A549 (cell line): ENCODE results near the gene ZNF48. TPM values are rescaled to one million over a fixed set of nuclear protein-coding genes. Genes with fewer than 3 reads are reported as not detected.

Experiments used
- ATAC-seq, 2 experiments: fragments of 200-7000 bp in 1 of 2; fragments of >200 bp in 1 of 2; cut with Nextera tagmentation in 1 of 2; cut with Tn5 transposase in 1 of 2; 3 replicates each; pipeline versions ENCODE4 v1.8.0 to v1.9.1; 2018 to 2020; ENCODE audit warnings: mild to moderate bottlenecking in 1 of 2, moderate library complexity in 1 of 2
- CTCF ChIA-PET: fragments of 300-600 bp; sonication (Branson Sonifier 250); formaldehyde crosslinking; extraction: SDS; loops from one replicate; lab custom pipeline; 2021; ENCODE audit warnings: antibody characterized with exemption, inconsistent platforms; lab: Yijun Ruan, JAX
- POLR2A ChIA-PET: fragments of 350-600 bp; formaldehyde crosslinking; extraction: SDS; loops from one replicate; lab custom pipeline; 2021; ENCODE audit warnings: antibody characterized with exemption, inconsistent platforms; lab: Yijun Ruan, JAX
- DNase-seq, 2 experiments: peaks; one replicate each; pipeline versions ENCODE4 v3.0.0 to v3.0.0-alpha.2; 2011 to 2016; ENCODE audit warnings: low read depth in 1 of 2, low spot score in 1 of 2
- FAIRE-seq: peaks from 2 replicates; lab custom pipeline; 2011; peaks lifted over from hg19 to GRCh38; lab: Jason Lieb, UNC
- H3K27ac ChIP-seq, 2 experiments: fragments of >200 bp; sonication (Bioruptor Twin); formaldehyde crosslinking; 3 replicates each; pipeline ENCODE4 v1.5.1; 2016 to 2017
- H3K4me1 ChIP-seq: fragments of >200 bp; sonication (Bioruptor Twin); formaldehyde crosslinking; 3 replicates; pipeline ENCODE4 v1.6.1; 2016
- H3K4me2 ChIP-seq: fragments of >200 bp; sonication (Bioruptor Twin); formaldehyde crosslinking; 3 replicates; pipeline ENCODE4 v1.6.1; 2016
- H3K4me3 ChIP-seq: fragments of >200 bp; sonication (Bioruptor Twin); formaldehyde crosslinking; 3 replicates; pipeline ENCODE4 v1.5.1; 2016
- H3K9me3 ChIP-seq: fragments of >200 bp; sonication (Bioruptor Twin); formaldehyde crosslinking; 3 replicates; pipeline ENCODE4 v1.6.1; 2016
- CBX8 ChIP-seq: fragments of 200-600 bp; sonication (generic); IDR thresholded peaks from 2 replicates; pipeline ENCODE4 v1.6.1; 2016
- CEBPB ChIP-seq, 2 experiments: fragments of >200 bp in 1 of 2; sonication (Bioruptor Twin) in 1 of 2; formaldehyde crosslinking in 1 of 2; IDR thresholded peaks; 2 replicates each; pipeline ENCODE4 v1.6.1; 2012 to 2016
- CHD2 ChIP-seq: fragments of 150-350 bp; IDR thresholded peaks from 2 replicates; pipeline ENCODE4 v1.6.1; 2014; ENCODE audit warnings: low read length; ENCODE audit not compliant: partially characterized antibody
- CHD4 ChIP-seq: fragments of 200-600 bp; sonication (generic); IDR thresholded peaks from 2 replicates; pipeline ENCODE4 v1.6.1; 2016; ENCODE audit warnings: antibody characterized with exemption, mild to moderate bottlenecking, borderline replicate concordance
- EHMT2 ChIP-seq: fragments of 200-600 bp; sonication (generic); IDR thresholded peaks from 2 replicates; pipeline ENCODE4 v1.6.1; 2016; ENCODE audit warnings: antibody characterized with exemption, low read depth, mild to moderate bottlenecking, moderate library complexity
- GATA3 ChIP-seq: IDR thresholded peaks from 2 replicates; pipeline ENCODE4 v1.6.1; 2012; ENCODE audit warnings: borderline replicate concordance
- HOXA7 ChIP-seq: fragments of 250-450 bp; sonication (Bioruptor Pico); IDR thresholded peaks from 2 replicates; pipeline ENCODE4 v1.5.0; 2020; ENCODE audit warnings: mild to moderate bottlenecking, moderate library complexity
- HOXB13 ChIP-seq: fragments of 250-450 bp; sonication (Bioruptor Pico); IDR thresholded peaks from 2 replicates; pipeline ENCODE4 v1.5.0; 2020; ENCODE audit warnings: low read depth, mild to moderate bottlenecking, moderate library complexity
- HOXB5 ChIP-seq: fragments of 250-450 bp; sonication (Bioruptor Pico); IDR thresholded peaks from 2 replicates; pipeline ENCODE4 v1.5.0; 2020; ENCODE audit warnings: mild to moderate bottlenecking, moderate library complexity
- JUN ChIP-seq, 2 experiments: fragments of >200 bp; sonication (Bioruptor Twin); formaldehyde crosslinking; IDR thresholded peaks; 2 replicates in 1 of 2; 3 replicates in 1 of 2; pipeline ENCODE4 v1.6.1; 2016 to 2017
- KDM1A ChIP-seq: fragments of 200-600 bp; sonication (generic); IDR thresholded peaks from 2 replicates; pipeline ENCODE4 v1.6.1; 2016; ENCODE audit warnings: low read depth, mild to moderate bottlenecking
- MAFK ChIP-seq: fragments of 450-650 bp; IDR thresholded peaks from 2 replicates; pipeline ENCODE4 v1.6.1; 2014; ENCODE audit not compliant: partially characterized antibody
- MAZ ChIP-seq: fragments of 150-350 bp; IDR thresholded peaks from 2 replicates; pipeline ENCODE4 v1.6.1; 2014; ENCODE audit warnings: antibody characterized with exemption, low read depth, low read length, borderline replicate concordance
- MYC ChIP-seq: IDR thresholded peaks from 2 replicates; pipeline ENCODE4 v1.6.1; 2012; ENCODE audit warnings: mild to moderate bottlenecking, inconsistent platforms, low read length, improper control_type of control experiment, borderline replicate concordance
- NR3C1 ChIP-seq: fragments of >200 bp; sonication (Bioruptor Twin); formaldehyde crosslinking; IDR thresholded peaks from 3 replicates; pipeline ENCODE4 v1.6.1; 2017
- POLR2A ChIP-seq: IDR thresholded peaks from 2 replicates; pipeline ENCODE4 v1.6.1; 2012; ENCODE audit warnings: mild to moderate bottlenecking, low read length
- RAD21 ChIP-seq, 2 experiments: fragments of >200 bp in 1 of 2; sonication (Bioruptor Twin) in 1 of 2; formaldehyde crosslinking in 1 of 2; IDR thresholded peaks in 1 of 2; conservative IDR thresholded peaks in 1 of 2; 2 replicates in 1 of 2; 3 replicates in 1 of 2; pipeline ENCODE4 v1.6.1; 2012 to 2018; ENCODE audit warnings: inconsistent platforms in 1 of 2
- RCOR1 ChIP-seq: fragments of 150-350 bp; IDR thresholded peaks from 2 replicates; pipeline ENCODE4 v1.6.1; 2014; ENCODE audit warnings: antibody characterized with exemption, low read length, low read depth
- RFX5 ChIP-seq: fragments of 450-650 bp; IDR thresholded peaks from 2 replicates; pipeline ENCODE4 v1.7.1; 2014; ENCODE audit warnings: antibody characterized with exemption, mild to moderate bottlenecking, moderate library complexity
- SMC3 ChIP-seq: fragments of >200 bp; sonication (Bioruptor Twin); formaldehyde crosslinking; IDR thresholded peaks from 3 replicates; pipeline ENCODE4 v1.6.1; 2018; ENCODE audit warnings: inconsistent platforms
- SREBF2 ChIP-seq: fragments of 450-650 bp; IDR thresholded peaks from 2 replicates; pipeline ENCODE4 v1.6.1; 2014; ENCODE audit warnings: mild to moderate bottlenecking, moderate library complexity
- ZSCAN20 ChIP-seq: fragments of 250-450 bp; sonication (Bioruptor Pico); IDR thresholded peaks from 2 replicates; pipeline ENCODE4 v1.8.0; 2022; ENCODE audit warnings: mild to moderate bottlenecking, moderate library complexity
- WGBS: methylation state at CpG from one replicate; pipeline ENCODE4 v1.1.6; 2017; ENCODE audit errors: missing lambda C conversion rate; 5-methylcytosine and 5-hydroxymethylcytosine counted together
- polyA plus RNA-seq, 4 experiments: library from polyadenylated mRNA; depleted of rRNA in 3 of 4; stranded (reverse); fragments of >200 nt; fragmentation: RNase III in 1 of 4; extraction: RNeasy Plus Mini Kit Qiagen cat#74134 plus additional on column Dnase treatment in 1 of 4; gene quantifications; 2 replicates in 3 of 4; 3 replicates in 1 of 4; pipeline ENCODE4 v1.2.3, GENCODE V29; 2011 to 2017
- TF ChIP-seq, protein P1 (sequence below): IDR thresholded peaks from 2 replicates; pipeline ENCODE4 v1.6.1; 2012
- TF ChIP-seq, protein P2 (sequence below): fragments of >200 bp; sonication (Bioruptor Twin); formaldehyde crosslinking; IDR thresholded peaks from 3 replicates; pipeline ENCODE4 v1.6.1; 2016
- TF ChIP-seq, protein P3 (sequence below): fragments of 450-650 bp; IDR thresholded peaks from 2 replicates; pipeline ENCODE4 v1.6.1; 2014; ENCODE audit warnings: antibody characterized with exemption

ZNF48 gene
- polyA plus RNA-seq, 2 of the 4 experiments (the other 2 are of a cell fraction), result 9.3 to 10.4 TPM

DNA sequence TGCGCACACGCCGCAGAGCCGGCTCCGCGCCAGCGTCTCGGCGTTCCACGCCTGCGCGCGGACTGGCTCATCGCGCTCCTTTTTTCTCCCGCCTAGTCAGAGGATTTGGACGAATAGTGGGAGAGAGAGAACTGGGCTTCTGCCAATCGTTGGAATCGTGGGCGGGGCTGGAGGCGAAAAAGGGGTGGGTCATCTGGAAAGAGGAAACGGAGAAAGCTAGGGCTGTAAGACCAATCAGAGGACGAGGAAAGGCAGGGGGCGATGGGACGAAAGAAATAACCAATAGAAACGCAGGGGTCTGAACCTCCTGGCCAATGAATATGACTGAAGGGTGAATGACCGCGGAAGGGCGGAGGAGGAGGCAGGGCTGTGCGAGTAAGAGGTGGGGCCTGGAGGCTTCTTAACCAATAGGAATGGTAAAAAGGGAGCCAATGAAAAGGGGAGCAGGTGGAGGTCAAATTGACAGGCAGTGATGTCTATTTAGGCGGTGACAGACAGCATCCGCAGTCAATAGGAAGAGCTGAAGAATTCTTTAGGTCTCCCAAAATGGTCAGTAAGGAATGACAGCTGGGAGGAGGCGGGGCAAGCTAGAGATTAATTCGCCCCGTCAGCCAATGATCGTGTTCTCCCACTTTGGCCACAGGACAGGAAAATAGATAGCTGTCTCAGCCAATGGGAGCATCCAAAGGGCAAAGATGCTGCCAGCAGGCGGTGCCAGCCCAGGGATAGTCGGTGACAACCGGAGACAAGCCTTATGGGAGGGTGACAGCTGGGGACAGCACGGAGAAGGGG, 24.6 kb upstream of the ZNF48 start, which contains the start of gene TBC1D10B:
TBC1D10B (minus strand) TSS at position 39 of the 792 bp plus-strand sequence. CDS start 311 bp downstream, outside the sequence.
- 1% methylated on average over 27 of the region's 40 CpGs for WGBS
- TF ChIP-seq NR3C1 (no peak), POLR2A (peak; percentile 31), HOXB5 (CRISPR knock-in tag) (peak; percentile 100), SREBF2 (no peak), RFX5 (peak; percentile 79), CHD2 (peak; percentile 4), MAFK (peak; percentile 89)
- TF ChIP-seq, protein P1, sequence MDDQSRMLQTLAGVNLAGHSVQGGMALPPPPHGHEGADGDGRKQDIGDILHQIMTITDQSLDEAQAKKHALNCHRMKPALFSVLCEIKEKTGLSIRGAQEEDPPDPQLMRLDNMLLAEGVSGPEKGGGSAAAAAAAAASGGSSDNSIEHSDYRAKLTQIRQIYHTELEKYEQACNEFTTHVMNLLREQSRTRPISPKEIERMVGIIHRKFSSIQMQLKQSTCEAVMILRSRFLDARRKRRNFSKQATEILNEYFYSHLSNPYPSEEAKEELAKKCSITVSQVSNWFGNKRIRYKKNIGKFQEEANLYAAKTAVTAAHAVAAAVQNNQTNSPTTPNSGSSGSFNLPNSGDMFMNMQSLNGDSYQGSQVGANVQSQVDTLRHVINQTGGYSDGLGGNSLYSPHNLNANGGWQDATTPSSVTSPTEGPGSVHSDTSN, result peak; percentile 98
- TF ChIP-seq, protein P2, sequence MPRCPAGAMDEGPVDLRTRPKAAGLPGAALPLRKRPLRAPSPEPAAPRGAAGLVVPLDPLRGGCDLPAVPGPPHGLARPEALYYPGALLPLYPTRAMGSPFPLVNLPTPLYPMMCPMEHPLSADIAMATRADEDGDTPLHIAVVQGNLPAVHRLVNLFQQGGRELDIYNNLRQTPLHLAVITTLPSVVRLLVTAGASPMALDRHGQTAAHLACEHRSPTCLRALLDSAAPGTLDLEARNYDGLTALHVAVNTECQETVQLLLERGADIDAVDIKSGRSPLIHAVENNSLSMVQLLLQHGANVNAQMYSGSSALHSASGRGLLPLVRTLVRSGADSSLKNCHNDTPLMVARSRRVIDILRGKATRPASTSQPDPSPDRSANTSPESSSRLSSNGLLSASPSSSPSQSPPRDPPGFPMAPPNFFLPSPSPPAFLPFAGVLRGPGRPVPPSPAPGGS, result no peak
- TF ChIP-seq, protein P3, sequence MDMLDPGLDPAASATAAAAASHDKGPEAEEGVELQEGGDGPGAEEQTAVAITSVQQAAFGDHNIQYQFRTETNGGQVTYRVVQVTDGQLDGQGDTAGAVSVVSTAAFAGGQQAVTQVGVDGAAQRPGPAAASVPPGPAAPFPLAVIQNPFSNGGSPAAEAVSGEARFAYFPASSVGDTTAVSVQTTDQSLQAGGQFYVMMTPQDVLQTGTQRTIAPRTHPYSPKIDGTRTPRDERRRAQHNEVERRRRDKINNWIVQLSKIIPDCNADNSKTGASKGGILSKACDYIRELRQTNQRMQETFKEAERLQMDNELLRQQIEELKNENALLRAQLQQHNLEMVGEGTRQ, result peak; percentile 4; the same call in 1 of the 2 replicates
- DNase-seq, result peak; percentile 100

DNA sequence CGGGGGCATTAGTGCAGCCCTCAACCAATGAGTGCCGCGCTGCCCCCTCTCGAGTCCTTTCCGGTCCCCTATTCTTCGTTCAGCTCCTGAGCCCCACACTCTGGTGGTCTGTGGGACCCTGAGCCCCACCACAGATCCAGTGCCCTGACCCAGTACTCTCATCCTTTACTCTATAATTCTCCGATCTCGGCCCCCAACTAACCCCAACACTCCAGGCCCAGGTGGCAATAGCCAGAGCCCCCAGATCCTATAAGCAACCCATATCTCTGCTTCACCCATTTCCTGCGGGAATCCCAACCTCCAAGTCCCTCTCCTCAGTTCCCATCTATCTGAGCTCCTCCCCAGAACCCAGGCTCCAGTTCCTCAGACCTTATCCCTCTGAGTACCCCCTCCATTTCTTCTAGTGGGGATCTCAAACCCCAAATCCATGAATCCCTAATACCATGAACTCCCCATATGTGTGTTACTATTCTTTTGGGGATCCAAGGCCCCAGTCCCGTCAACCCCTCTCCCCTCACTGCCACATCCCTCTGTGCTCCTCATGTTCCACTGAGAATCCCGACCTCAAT, 23.9 kb upstream of the ZNF48 start:
- H3K27ac ChIP-seq, result peak overlapping the region; percentile 65 to 83
- H3K4me2 ChIP-seq, result peak overlapping the region; percentile 79
- CTCF ChIA-PET, result interaction anchor here (0.7 to 1.9 kb wide), 11 partner anchors 8 to 248 kb away, joined by 3 to 10 read pairs (median 3); partner anchors contain the start of genes CD2BP2 and ZNF48
- H3K9me3 ChIP-seq, result no peaks in the 10 kb centered on the region
- FAIRE-seq, result no peak
- ATAC-seq, result no peak
- DNase-seq, result no peak
- TF ChIP-seq SREBF2, result no peak
- no peak for TF ChIP-seq RCOR1
- TF ChIP-seq CEBPB (IDR thresholded peaks at IDR 0.05), result no peak
- no peak for TF ChIP-seq CHD2
- TF ChIP-seq HOXA7 (CRISPR knock-in tag), result no peak
- TF ChIP-seq, protein P2, result no peak
- TF ChIP-seq KDM1A, result no peak
- TF ChIP-seq RAD21 (conservative IDR thresholded peaks at IDR 0.05 in 1 of 2, IDR thresholded peaks at IDR 0.05 in 1 of 2), result no peak
- no peak for TF ChIP-seq JUN (IDR thresholded peaks at IDR 0.05)
- no peak for TF ChIP-seq SMC3
- TF ChIP-seq ZSCAN20 (CRISPR knock-in tag), result no peak
- no peak for TF ChIP-seq CBX8
- no peak for TF ChIP-seq GATA3
- TF ChIP-seq HOXB13 (CRISPR knock-in tag), result no peak
- TF ChIP-seq MYC, result no peak
- TF ChIP-seq CHD4, result no peak
- TF ChIP-seq EHMT2, result no peak
- TF ChIP-seq RFX5, result no peak
- TF ChIP-seq MAZ, result no peak
- POLR2A ChIA-PET, result interaction anchor here (0.7 to 2.0 kb wide), 10 partner anchors 13 to 306 kb away, joined by 3 to 17 read pairs (median 6); partner anchors contain the start of genes ALDOA, CD2BP2, ZNF48 and ZNF764
- 25% methylated on average over 11 of the region's 11 CpGs for WGBS
- peak overlapping the region; percentile 41 for H3K4me3 ChIP-seq
- H3K4me1 ChIP-seq, result peaks cover 20% of the 10 kb centered on the region

More for the DNA sequence above, 24.6 kb upstream of the ZNF48 start, which contains the start of gene TBC1D10B:
- no peaks in the 10 kb centered on the region for H3K9me3 ChIP-seq
- H3K4me1 ChIP-seq, result peaks cover 20% of the 10 kb centered on the region
- ChIA-PET CTCF (interaction anchor here (0.7 to 1.9 kb wide), 9 partner anchors 9 to 249 kb away, joined by 3 to 10 read pairs (median 3); partner anchors contain the start of genes CD2BP2, DCTPP1 and ZNF48), POLR2A (interaction anchor here (0.7 to 2.0 kb wide), 12 partner anchors 12 to 305 kb away, joined by 3 to 17 read pairs (median 4); partner anchors contain the start of genes ALDOA, CD2BP2, PRR14 and ZNF48)
- H3K27ac ChIP-seq, result peak within 1 kb of the TSS; percentile 96 to 98
- peak within 1 kb of the TSS; percentile 76 for H3K4me3 ChIP-seq
- ATAC-seq (peak; percentile 87 to 94), FAIRE-seq (peak; percentile 93)
- H3K4me2 ChIP-seq, result peak within 1 kb of the TSS; percentile 80
